ENCODE results near the gene CRNN.

CRNN gene

DNA sequence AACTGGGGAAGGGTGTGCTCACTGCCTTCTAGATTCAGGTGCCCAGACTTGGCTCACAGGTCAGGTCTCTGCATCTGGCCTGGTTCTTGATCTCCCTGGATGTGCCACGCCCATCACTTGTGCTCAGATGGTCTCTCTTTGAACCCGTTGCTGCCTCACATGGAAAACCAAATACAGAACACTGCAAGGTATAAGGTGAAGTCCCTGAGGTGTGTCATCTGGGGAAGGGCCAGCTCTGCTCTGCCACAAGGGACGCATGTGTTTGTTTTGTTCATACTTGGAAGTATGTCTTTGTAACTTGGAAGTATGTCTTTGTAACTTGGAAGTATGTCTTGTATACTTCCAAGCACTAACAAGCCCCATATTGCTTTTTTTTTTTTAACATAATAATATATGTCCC lies 13.4 kb upstream of the CRNN start:
- no peak overlapping the region for H3K4me3 ChIP-seq (ENCODE audit: low read depth, low read length)
- no peak for TF ChIP-seq CTCF (IDR thresholded peaks at IDR 0.05; ENCODE audit: low read depth, low read length, missing control alignments)
- DNase-seq (ENCODE audit: low read depth), result no peak

GRCh38 chr1:152426731-152427130 lies 12.7 kb upstream of the CRNN start:
- DNase-seq (ENCODE audit: low read depth), result no peak
- H3K4me3 ChIP-seq (ENCODE audit: low read depth, low read length), result no peak overlapping the region
- TF ChIP-seq CTCF (IDR thresholded peaks at IDR 0.05; ENCODE audit: low read depth, low read length, missing control alignments), result no peak

GRCh38 chr1:152419917-152420316 lies 5.9 kb upstream of the CRNN start:
- DNase-seq (ENCODE audit: low read depth), result no peak
- H3K4me3 ChIP-seq (ENCODE audit: low read depth, low read length), result no peak overlapping the region
- TF ChIP-seq CTCF (IDR thresholded peaks at IDR 0.05; ENCODE audit: low read depth, low read length, missing control alignments), result no peak

- DNase-seq (ENCODE audit: low read depth), result no peak
- TF ChIP-seq CTCF (IDR thresholded peaks at IDR 0.05; ENCODE audit: low read depth, low read length, missing control alignments), result no peak
- H3K4me3 ChIP-seq (ENCODE audit: low read depth, low read length), result no peak overlapping the region
Observed at GRCh38 chr1:152415454-152416227, 1.6 kb upstream of the CRNN start.

- H3K4me3 ChIP-seq (ENCODE audit: low read depth, low read length), result no peak overlapping the region
- DNase-seq (ENCODE audit: low read depth), result no peak
- no peak for TF ChIP-seq CTCF (IDR thresholded peaks at IDR 0.05; ENCODE audit: low read depth, low read length, missing control alignments)
Observed at GRCh38 chr1:152412756-152413155, 1.3 kb downstream of the CRNN start.

- no peak for TF ChIP-seq CTCF (IDR thresholded peaks at IDR 0.05; ENCODE audit: low read depth, low read length, missing control alignments)
- DNase-seq (ENCODE audit: low read depth), result no peak
- H3K4me3 ChIP-seq (ENCODE audit: low read depth, low read length), result no peak overlapping the region
Observed at GRCh38 chr1:152411134-152411533, 2.9 kb downstream of the CRNN start.

- H3K4me3 ChIP-seq (ENCODE audit: low read depth, low read length), result no peak overlapping the region
- no peak for TF ChIP-seq CTCF (IDR thresholded peaks at IDR 0.05; ENCODE audit: low read depth, low read length, missing control alignments)
- no peak for DNase-seq (ENCODE audit: low read depth)
Observed at GRCh38 chr1:152410599-152410998, 3.5 kb downstream of the CRNN start.

Data from GM12864 (cell line).